A549 (cell line): ENCODE data around the gene PLOD3.

Experiments
- CBX2 ChIP-seq: fragments of 200-600 bp; sonication (generic); IDR thresholded peaks from 2 replicates; pipeline ENCODE4 v1.6.1; 2016; ENCODE audit warnings: low read depth, mild to moderate bottlenecking, borderline replicate concordance
- CTCF ChIP-seq: fragments of >200 bp; sonication (Bioruptor Twin); formaldehyde crosslinking; IDR thresholded peaks from 3 replicates; pipeline ENCODE4 v1.5.1; 2016
- HDAC2 ChIP-seq: fragments of 200-600 bp; sonication (generic); IDR thresholded peaks from 2 replicates; pipeline ENCODE4 v1.6.1; 2016
- PBX3 ChIP-seq: IDR thresholded peaks from 2 replicates; pipeline ENCODE4 v1.6.1; 2012
- PHF8 ChIP-seq: fragments of 200-600 bp; sonication (generic); IDR thresholded peaks from 2 replicates; pipeline ENCODE4 v1.6.1; 2016; ENCODE audit warnings: low read depth, mild to moderate bottlenecking, antibody characterized with exemption, moderate library complexity, borderline replicate concordance
- POLR2A ChIP-seq: IDR thresholded peaks from 2 replicates; pipeline ENCODE4 v1.6.1; 2012; ENCODE audit warnings: mild to moderate bottlenecking, low read length
- SREBF2 ChIP-seq: fragments of 450-650 bp; IDR thresholded peaks from 2 replicates; pipeline ENCODE4 v1.6.1; 2014; ENCODE audit warnings: mild to moderate bottlenecking, moderate library complexity
- USF2 ChIP-seq: fragments of 450-650 bp; IDR thresholded peaks from 2 replicates; pipeline ENCODE4 v1.6.1; 2014; ENCODE audit warnings: antibody characterized with exemption

- TF ChIP-seq CTCF = no peak
- TF ChIP-seq PHF8 = no peak
- no peak for TF ChIP-seq PBX3
- no peak for TF ChIP-seq CBX2
- no peak for TF ChIP-seq POLR2A
- TF ChIP-seq USF2 = no peak
- TF ChIP-seq SREBF2 = no peak
- no peak for TF ChIP-seq HDAC2
Measured at GRCh38 chr7:101233907-101234547, 16.6 kb upstream of the PLOD3 start.
